GM12801 (cell line): ENCODE measurements around the gene GPR17.

Source experiments
- CTCF ChIP-seq: IDR thresholded peaks from one replicate; pipeline ENCODE4 v1.5.1; 2011; ENCODE audit warnings: control low read depth; ENCODE audit not compliant: insufficient read length; ENCODE audit errors: extremely low read depth

GPR17 gene, protein sequence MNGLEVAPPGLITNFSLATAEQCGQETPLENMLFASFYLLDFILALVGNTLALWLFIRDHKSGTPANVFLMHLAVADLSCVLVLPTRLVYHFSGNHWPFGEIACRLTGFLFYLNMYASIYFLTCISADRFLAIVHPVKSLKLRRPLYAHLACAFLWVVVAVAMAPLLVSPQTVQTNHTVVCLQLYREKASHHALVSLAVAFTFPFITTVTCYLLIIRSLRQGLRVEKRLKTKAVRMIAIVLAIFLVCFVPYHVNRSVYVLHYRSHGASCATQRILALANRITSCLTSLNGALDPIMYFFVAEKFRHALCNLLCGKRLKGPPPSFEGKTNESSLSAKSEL

DNA sequence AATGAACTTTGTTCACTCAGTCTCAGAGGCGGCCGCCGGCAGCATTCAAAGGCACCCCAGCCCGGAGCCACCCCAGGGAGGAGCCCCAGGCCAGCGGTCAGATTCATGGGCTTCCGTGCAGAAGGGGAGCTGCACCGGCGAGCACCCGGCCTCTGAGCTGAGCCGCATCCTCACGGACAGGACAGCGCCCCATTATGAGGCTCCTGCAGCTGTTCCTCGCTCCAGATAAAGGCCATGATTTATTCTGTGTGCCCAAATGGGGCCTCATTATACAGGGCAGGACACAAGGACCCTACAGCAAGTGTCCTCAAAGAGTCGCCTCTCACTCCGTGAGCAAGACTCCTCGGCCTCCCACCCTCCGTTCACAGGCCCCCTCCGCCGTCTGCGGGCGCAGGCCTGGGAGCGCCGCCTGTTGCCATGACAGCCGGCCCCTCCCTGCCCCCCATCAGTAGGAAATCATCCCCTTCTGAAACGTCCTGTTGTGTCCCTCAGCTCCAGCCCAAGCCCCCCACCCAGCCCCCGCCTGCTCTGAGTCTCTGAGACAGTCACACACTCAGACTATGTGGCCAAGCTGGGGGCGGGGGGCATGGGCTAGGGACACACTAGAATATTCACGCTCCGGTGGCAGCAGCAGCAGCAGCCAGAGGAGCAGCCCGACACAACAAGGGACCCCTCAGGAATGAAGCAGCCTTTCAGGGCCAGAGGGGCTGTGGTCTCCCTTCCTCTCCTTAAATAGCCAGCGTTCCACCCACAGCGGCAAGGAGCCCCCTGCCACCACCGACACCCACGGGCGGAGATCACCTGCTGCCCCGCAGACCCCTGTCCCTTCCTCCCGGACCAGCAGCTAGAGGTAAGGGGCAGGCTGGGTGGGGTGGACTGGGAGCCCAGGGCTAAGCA, at the start of gene GPR17:
Gene GPR17 (plus strand): TSS at position 759 of the 897 bp plus-strand sequence. CDS start 4,583 bp downstream, outside the sequence.
- no peak for TF ChIP-seq CTCF

GRCh38 chr2:127596311-127597045, 49.5 kb upstream of the GPR17 start:
- no peak for TF ChIP-seq CTCF

DNA sequence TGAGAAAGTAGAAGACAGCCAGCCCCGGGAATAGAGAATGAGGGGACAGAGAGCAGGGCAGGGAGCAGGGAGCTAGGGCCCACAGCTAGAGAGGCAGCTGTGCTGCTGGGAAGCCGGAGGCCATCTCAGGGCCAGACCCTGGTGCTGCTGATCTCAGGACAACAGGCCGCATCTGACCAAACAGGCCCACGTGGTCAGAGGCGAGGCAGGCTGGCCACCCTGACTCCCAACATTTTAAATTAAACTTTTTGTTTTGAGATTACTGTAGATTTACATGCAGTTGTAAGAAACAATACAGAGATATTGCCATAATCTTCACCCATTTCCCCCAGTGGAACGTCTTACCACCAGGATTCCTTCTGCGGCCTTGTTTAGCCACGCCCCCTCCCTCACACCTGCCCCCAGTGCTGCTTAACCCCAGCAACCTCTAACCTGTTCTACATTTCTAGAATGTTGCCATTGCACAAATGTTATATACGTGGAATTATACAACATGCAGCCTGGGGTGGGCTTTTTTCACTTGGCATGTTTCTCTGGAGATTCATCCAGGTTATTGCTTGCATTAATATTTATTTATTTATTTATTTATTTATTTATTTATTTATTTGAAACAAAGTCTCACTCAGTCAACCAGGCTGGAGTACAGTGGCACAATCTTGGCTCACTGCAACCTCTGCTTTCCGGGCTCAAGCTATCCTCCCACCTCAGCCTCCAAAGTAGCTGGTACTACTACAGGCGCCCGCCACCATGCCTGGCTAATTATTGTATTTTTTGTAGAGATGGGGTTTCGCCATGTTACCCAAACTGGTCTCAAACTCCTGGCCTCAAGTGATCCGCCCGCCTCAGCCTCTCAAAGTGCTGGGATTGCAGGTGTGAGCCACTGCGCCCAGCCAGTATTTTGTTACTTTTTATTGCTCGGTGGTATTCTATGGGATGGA, 48.6 kb upstream of the GPR17 start:
- TF ChIP-seq CTCF: no peak

DNA sequence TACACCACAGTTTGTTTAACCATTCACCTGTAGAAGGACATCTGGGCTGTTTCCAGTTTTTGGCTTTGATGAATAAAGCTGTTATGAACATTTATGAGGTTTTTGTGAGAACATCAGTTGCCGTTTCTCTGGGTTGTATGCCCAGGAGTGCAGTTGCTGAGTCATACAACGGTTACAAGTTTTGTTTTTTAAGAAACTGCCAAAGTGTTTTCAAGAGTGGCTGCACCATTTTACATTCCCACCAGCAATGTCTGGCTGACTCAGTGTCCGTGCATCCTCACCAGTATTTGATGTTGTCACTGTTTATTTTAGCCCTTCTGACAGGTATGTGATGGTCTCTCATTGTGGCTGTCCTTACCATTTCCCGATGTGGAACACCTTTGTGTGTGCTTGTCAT, 48.0 kb upstream of the GPR17 start:
- no peak for TF ChIP-seq CTCF

- TF ChIP-seq CTCF: no peak
Observed at GRCh38 chr2:127598711-127599110, 47.2 kb upstream of the GPR17 start.

DNA sequence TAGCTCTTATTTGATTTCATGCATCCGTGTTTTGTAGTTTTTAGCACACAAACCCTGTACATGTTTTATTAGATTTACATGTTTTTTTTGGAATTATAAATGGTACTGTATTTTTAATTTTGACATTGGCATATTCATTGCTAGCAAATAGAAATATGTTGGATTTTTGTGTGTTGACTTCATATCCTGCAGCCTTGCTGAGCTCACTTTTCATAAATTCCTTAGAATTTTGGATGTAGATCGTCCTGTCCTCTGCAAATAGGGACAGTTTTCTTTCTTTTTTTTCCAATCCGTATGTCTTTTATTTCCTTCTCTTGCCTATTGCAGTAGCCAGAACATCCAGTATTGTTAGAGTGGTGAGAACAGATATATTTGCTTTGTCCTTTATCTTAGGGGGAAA, 46.7 kb upstream of the GPR17 start:
- TF ChIP-seq CTCF: no peak
